ENCODE measurements around the gene PPP1R9B.

PPP1R9B gene

GRCh38 chr17:50161023-50161910 is 10.8 kb upstream of the PPP1R9B start:
- H3K9ac ChIP-seq = peak overlapping the region; percentile 56; the same call in 1 of the 2 replicates
- peak overlapping the region; percentile 67 for H3K4me3 ChIP-seq

GRCh38 chr17:50157891-50158290 is 7.4 kb upstream of the PPP1R9B start:
- H3K4me2 ChIP-seq = no peak overlapping the region
- H3K27ac ChIP-seq = no peak overlapping the region
- H3K4me3 ChIP-seq = no peak overlapping the region
- no peak for TF ChIP-seq Cebpa-rat (IDR thresholded peaks at IDR 0.05)
- H3K9me3 ChIP-seq = no peaks in the 10 kb centered on the region
- H4K20me1 ChIP-seq = no peaks in the 10 kb centered on the region
- peaks cover 50% of the 10 kb centered on the region for H3K4me1 ChIP-seq
- H3K27me3 ChIP-seq = no peaks in the 10 kb centered on the region
- no peak overlapping the region for H3K9ac ChIP-seq
- no peaks in the 10 kb centered on the region for H3K36me3 ChIP-seq

More at GRCh38 chr17:50161023-50161910, 10.8 kb upstream of the PPP1R9B start:
- no peaks in the 10 kb centered on the region for H3K36me3 ChIP-seq
- H3K27ac ChIP-seq = peak overlapping the region; percentile 55; the same call in 1 of the 2 replicates
- H3K27me3 ChIP-seq = no peaks in the 10 kb centered on the region
- peak overlapping the region; percentile 93 for H3K4me2 ChIP-seq
- no peaks in the 10 kb centered on the region for H3K9me3 ChIP-seq
- no peaks in the 10 kb centered on the region for H4K20me1 ChIP-seq
- H3K4me1 ChIP-seq = peaks cover 31% of the 10 kb centered on the region
- TF ChIP-seq Cebpa-rat (IDR thresholded peaks at IDR 0.05) = no peak

GRCh38 chr17:50155115-50155819 is 4.8 kb upstream of the PPP1R9B start:
- Histone ChIP-seq H3K4me1 (peaks cover 40% of the 10 kb centered on the region), H3K9me3 (no peaks in the 10 kb centered on the region), H3K9ac (peak overlapping the region; percentile 53; the same call in 1 of the 2 replicates), H3K4me3 (no peak overlapping the region), H3K27me3 (no peaks in the 10 kb centered on the region), H3K4me2 (peak overlapping the region; percentile 64), H4K20me1 (no peaks in the 10 kb centered on the region), H3K36me3 (no peaks in the 10 kb centered on the region), H3K27ac (peak overlapping the region; percentile 37)
- no peak for TF ChIP-seq Cebpa-rat (IDR thresholded peaks at IDR 0.05)

- no peak overlapping the region for H3K4me3 ChIP-seq
- peaks cover 40% of the 10 kb centered on the region for H3K4me1 ChIP-seq
- H3K36me3 ChIP-seq = no peaks in the 10 kb centered on the region
- H3K9ac ChIP-seq = peak overlapping the region; percentile 53; the same call in 1 of the 2 replicates
- no peaks in the 10 kb centered on the region for H3K27me3 ChIP-seq
- no peak for TF ChIP-seq Cebpa-rat (IDR thresholded peaks at IDR 0.05)
- H4K20me1 ChIP-seq = no peaks in the 10 kb centered on the region
- peak overlapping the region; percentile 37; the same call in 1 of the 2 replicates for H3K27ac ChIP-seq
- H3K9me3 ChIP-seq = no peaks in the 10 kb centered on the region
- peak overlapping the region; percentile 64 for H3K4me2 ChIP-seq
These were observed 4.1 kb upstream of the PPP1R9B start for GRCh38 chr17:50154604-50155003.

GRCh38 chr17:50153650-50154575 is 3.4 kb upstream of the PPP1R9B start:
- no peak for TF ChIP-seq Cebpa-rat (IDR thresholded peaks at IDR 0.05)
- Histone ChIP-seq H3K27ac (peak overlapping the region; percentile 51; the same call in 1 of the 2 replicates), H3K36me3 (no peaks in the 10 kb centered on the region), H3K9me3 (no peaks in the 10 kb centered on the region), H3K4me1 (peaks cover 40% of the 10 kb centered on the region), H3K9ac (peak overlapping the region; percentile 15; the same call in 1 of the 2 replicates), H3K27me3 (no peaks in the 10 kb centered on the region), H3K4me2 (peak overlapping the region; percentile 64), H4K20me1 (no peaks in the 10 kb centered on the region), H3K4me3 (no peak overlapping the region)

GRCh38 chr17:50152736-50153135 is 2.3 kb upstream of the PPP1R9B start:
- peaks cover 10% of the 10 kb centered on the region for H4K20me1 ChIP-seq
- no peak for TF ChIP-seq Cebpa-rat (IDR thresholded peaks at IDR 0.05)
- peak overlapping the region; percentile 97 for H3K4me2 ChIP-seq
- H3K4me3 ChIP-seq = 0 out of 2 replicates have a peak overlapping the region, but pooled peaks have one; percentile 98
- H3K4me1 ChIP-seq = peaks cover 40% of the 10 kb centered on the region
- H3K9me3 ChIP-seq = no peaks in the 10 kb centered on the region
- H3K27ac ChIP-seq = peak overlapping the region; percentile 88
- H3K36me3 ChIP-seq = no peaks in the 10 kb centered on the region
- peak overlapping the region; percentile 20; the same call in 1 of the 2 replicates for H3K9ac ChIP-seq
- no peaks in the 10 kb centered on the region for H3K27me3 ChIP-seq

GRCh38 chr17:50151937-50152547 is 1.6 kb upstream of the PPP1R9B start:
- Histone ChIP-seq H4K20me1 (peaks cover 17% of the 10 kb centered on the region), H3K27ac (peak overlapping the region; percentile 88), H3K9me3 (no peaks in the 10 kb centered on the region), H3K36me3 (no peaks in the 10 kb centered on the region), H3K27me3 (no peaks in the 10 kb centered on the region), H3K4me2 (peak overlapping the region; percentile 97), H3K9ac (peak overlapping the region; percentile 73), H3K4me1 (peaks cover 47% of the 10 kb centered on the region), H3K4me3 (peak overlapping the region; percentile 98)
- no peak for TF ChIP-seq Cebpa-rat (IDR thresholded peaks at IDR 0.05)

- Histone ChIP-seq H3K4me1 (peaks cover 54% of the 10 kb centered on the region), H3K36me3 (0 out of 2 replicates have a peak, but pooled peaks cover 4% of the 10 kb centered on the region), H3K27ac (peak overlapping the region; percentile 98), H3K27me3 (no peaks in the 10 kb centered on the region), H3K4me3 (peak overlapping the region; percentile 98), H3K9me3 (no peaks in the 10 kb centered on the region), H3K9ac (peak overlapping the region; percentile 98), H4K20me1 (peaks cover 25% of the 10 kb centered on the region), H3K4me2 (peak overlapping the region; percentile 97)
- no peak for TF ChIP-seq Cebpa-rat (IDR thresholded peaks at IDR 0.05)
These were observed 812 bp upstream of the PPP1R9B start for GRCh38 chr17:50151041-50151936.
